Measurements from ENCODE around the gene SAMD15.
"Not testable (repeated sequence)": the region's sequence is repeated elsewhere in the genome, so short reads cannot be mapped to it uniquely, and the experiment has no call there.

The SAMD15 gene

DNA sequence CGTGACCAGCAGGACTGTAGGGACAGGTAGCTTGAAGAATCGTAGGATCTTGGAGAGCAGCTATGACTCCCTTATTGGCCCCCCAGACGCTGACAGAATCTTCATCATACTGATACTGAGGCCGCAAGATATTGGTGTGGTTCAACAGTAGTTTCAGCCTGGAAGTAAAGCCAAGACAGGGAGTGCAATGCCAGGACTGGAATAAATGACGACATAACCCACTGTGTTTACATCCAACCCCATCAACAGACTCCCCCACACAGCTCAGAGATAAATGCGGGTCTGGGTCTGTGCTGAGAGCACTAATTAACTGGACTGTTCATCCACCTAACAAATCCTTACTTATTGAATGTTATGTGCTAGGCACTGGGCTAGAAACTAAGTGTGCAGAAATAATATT, 29.5 kb downstream of the SAMD15 start:
- FAIRE-seq (no peak), DNase-seq (ENCODE audit: insufficient read length, low spot score) (no peak)
- TF ChIP-seq, protein P1, sequence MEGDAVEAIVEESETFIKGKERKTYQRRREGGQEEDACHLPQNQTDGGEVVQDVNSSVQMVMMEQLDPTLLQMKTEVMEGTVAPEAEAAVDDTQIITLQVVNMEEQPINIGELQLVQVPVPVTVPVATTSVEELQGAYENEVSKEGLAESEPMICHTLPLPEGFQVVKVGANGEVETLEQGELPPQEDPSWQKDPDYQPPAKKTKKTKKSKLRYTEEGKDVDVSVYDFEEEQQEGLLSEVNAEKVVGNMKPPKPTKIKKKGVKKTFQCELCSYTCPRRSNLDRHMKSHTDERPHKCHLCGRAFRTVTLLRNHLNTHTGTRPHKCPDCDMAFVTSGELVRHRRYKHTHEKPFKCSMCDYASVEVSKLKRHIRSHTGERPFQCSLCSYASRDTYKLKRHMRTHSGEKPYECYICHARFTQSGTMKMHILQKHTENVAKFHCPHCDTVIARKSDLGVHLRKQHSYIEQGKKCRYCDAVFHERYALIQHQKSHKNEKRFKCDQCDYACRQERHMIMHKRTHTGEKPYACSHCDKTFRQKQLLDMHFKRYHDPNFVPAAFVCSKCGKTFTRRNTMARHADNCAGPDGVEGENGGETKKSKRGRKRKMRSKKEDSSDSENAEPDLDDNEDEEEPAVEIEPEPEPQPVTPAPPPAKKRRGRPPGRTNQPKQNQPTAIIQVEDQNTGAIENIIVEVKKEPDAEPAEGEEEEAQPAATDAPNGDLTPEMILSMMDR (IDR thresholded peaks at IDR 0.05; ENCODE audit: insufficient read depth, missing control alignments), result no peak

DNA sequence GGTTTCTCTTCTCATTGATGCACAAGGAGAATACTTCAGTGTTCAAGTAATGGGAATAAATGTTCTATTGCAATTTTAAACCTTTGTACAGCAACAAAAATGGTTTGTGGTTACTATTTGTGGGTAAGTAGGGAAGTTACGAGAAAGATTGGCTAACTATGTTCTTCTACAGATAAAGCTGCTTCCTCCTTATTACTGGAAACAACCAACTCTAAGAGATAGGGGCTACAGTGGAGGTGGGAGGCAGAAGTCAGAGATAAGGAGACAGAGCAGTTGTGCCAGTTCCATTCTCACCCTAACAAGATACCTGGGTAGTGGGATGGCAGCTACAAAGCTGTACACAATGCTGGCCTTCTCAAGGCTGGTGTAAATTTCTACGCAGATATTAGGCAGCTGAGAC, 30.0 kb downstream of the SAMD15 start:
- FAIRE-seq (no peak), DNase-seq (ENCODE audit: insufficient read length, low spot score) (no peak)

DNA sequence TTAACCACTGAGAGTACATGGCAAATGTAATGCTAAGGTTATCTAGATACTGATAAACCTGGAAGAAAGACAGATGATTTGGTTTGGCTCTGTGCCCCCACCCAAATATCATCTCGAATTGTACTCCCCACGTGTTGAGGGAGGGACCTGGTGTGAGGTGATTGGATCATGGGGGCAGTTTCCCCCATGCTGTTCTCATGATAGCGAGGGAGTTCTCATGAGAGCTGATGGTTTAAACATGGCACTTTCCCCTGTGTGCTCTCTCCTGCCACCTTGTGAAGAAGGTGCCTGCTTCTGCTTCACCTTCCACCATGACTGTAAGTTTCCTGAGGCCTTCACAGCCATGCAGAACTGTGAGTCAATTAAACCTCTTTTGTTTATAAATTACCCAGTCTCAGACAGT, 32.0 kb downstream of the SAMD15 start:
- FAIRE-seq (no peak), DNase-seq (ENCODE audit: insufficient read length, low spot score) (no peak)
- TF ChIP-seq, protein P1 (IDR thresholded peaks at IDR 0.05; ENCODE audit: insufficient read depth, missing control alignments), result peak; percentile 45

More for the DNA sequence above, 30.0 kb downstream of the SAMD15 start:
- TF ChIP-seq, protein P1 (IDR thresholded peaks at IDR 0.05; ENCODE audit: insufficient read depth, missing control alignments), result no peak

DNA sequence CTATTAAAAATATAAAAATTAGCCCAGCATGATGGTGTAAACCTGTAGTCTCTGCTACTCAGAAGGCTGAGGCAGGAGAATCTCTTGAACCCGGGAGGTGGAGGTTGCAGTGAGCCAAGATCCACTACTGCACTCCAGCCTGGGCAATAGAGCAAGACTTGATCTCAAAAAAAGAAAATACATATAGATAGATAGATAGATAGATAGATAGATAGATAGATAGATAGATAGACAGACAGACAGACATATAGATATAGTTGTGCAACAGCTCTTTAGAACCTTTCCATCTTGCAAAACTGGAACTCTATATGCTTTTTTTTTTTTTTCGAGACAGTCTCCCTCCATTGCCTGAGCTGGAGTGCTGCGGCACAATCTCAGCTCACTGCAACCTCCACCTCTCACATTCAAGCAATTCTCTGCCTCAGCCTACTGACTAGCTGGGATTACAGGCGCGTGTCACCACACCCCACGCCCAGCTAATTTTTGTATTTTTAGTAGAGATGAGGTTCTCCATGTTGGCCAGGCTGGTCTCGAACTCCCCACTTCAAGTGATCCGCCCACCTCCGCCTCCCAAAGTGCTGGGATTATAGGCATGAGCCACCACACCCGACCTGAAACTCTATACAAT, 38.3 kb downstream of the SAMD15 start:
- not testable (repeated sequence) for FAIRE-seq

DNA sequence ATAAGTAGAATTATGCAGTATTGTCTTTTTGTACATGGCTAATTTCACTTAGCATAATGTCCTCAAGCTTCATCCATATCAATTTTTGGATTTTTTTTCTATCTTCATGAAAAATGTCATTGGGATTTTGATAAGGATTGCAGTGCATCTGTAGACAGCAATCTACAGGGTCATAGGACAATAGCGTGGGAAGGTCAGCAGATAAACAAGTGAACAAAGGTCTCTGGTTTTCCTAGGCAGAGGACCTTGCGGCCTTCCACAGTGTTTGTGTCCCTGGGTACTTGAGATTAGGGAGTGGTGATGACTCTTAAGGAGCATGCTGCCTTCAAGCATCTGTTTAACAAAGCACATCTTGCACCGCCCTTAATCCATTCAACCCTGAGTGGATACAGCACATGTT, 38.9 kb downstream of the SAMD15 start:
- not testable (repeated sequence) for DNase-seq (ENCODE audit: insufficient read length, low spot score); FAIRE-seq

More for the DNA sequence above, 38.3 kb downstream of the SAMD15 start:
- DNase-seq (ENCODE audit: insufficient read length, low spot score), result not testable (repeated sequence)

DNA sequence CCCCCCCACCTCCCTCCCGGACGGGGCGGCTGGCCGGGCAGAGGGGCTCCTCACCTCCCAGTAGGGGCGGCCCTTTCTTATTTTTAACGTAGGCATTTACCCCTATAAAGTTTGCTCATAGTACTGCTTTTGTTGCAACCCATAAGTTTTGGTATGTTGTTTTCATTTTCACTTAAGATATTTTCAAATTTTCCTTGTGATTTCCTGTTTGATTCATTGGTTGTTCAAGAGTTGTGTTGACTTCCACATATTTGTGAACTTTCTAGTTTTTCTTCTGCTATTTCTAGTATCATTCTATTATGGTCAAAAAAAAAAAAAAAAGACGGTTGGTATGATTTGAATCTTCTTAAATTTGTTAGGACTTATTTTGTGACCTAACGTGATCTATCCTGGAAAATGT, 39.7 kb downstream of the SAMD15 start:
- no peak for FAIRE-seq
- TF ChIP-seq, protein P1 (IDR thresholded peaks at IDR 0.05; ENCODE audit: insufficient read depth, missing control alignments), result no peak
- no peak for DNase-seq (ENCODE audit: insufficient read length, low spot score)

DNA sequence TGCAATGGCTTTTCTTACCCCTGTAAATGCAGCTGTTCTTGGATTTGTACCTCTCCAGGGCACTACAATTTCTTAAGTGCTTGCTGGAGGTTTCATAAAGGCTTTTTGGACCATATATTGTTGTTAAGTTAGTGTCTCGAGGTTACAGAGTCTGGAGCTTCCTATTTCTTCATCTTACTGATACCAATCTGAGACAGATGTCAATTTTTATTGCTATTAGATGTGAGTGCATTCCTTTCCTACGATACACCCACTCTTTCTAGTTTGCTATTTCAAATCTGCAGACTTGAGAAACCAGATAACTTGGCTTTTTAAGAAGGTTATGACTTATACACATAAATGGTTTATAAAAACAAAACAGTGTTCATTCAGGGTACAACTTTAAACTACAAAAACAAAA, 44.0 kb downstream of the SAMD15 start:
- no peak for DNase-seq (ENCODE audit: insufficient read length, low spot score)
- TF ChIP-seq, protein P1 (IDR thresholded peaks at IDR 0.05; ENCODE audit: insufficient read depth, missing control alignments), result no peak
- no peak for FAIRE-seq

DNA sequence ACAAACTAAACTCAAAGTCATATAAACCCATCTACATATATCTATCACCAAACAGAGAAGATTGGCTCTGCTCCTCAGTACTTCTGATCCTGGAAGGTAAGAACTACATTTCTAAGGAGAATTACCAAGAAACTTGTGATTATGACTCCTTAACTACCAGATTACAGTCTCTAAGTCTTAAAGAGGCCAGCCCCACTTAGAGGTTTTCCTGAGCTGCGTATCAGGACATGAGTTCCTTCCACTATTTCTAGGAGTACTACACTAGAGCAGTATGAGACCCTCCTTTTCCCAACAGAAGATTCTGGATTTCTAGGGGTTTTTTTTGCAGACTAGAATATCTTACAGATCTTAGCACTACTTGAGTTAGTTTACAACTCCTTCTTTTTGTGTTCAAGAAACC, 46.2 kb downstream of the SAMD15 start, which contains the start of gene NOXRED1:
Gene NOXRED1, minus strand, starts transcription at position 101 of the 400 bp plus-strand sequence. CDS start 634 bp downstream, outside the sequence.
- FAIRE-seq (no peak), DNase-seq (ENCODE audit: insufficient read length, low spot score) (no peak)
- TF ChIP-seq, protein P1 (IDR thresholded peaks at IDR 0.05; ENCODE audit: insufficient read depth, missing control alignments), result no peak
